Measurements from ENCODE around the gene GPR78. TPM values are rescaled to one million over a fixed set of nuclear protein-coding genes. Genes with fewer than 3 reads are reported as not detected.

GPR78 gene
- total RNA-seq, 1 experiment from 2014 or later: not detected

- in situ Hi-C loops (cut with HindIII; ENCODE audit: low pct_unique_long_range_greater_than_20kb, low sequenced_read_pairs): no loop called here
- DNase-seq (ENCODE audit: low read depth): no peak
These were observed 35.3 kb upstream of the GPR78 start for GRCh38 chr4:8544741-8545438.

- DNase-seq (ENCODE audit: low read depth): no peak
- in situ Hi-C loops (cut with HindIII; ENCODE audit: low pct_unique_long_range_greater_than_20kb, low sequenced_read_pairs): no loop called here
These were observed 34.8 kb upstream of the GPR78 start for GRCh38 chr4:8545439-8545765.

- in situ Hi-C loops (cut with HindIII; ENCODE audit: low pct_unique_long_range_greater_than_20kb, low sequenced_read_pairs): no loop called here
- no peak for DNase-seq (ENCODE audit: low read depth)
These were observed 33.5 kb upstream of the GPR78 start for GRCh38 chr4:8546766-8547107.

- DNase-seq (ENCODE audit: low read depth): peak; percentile 26
- in situ Hi-C loops (cut with HindIII; ENCODE audit: low pct_unique_long_range_greater_than_20kb, low sequenced_read_pairs): no loop called here
These were observed 32.9 kb upstream of the GPR78 start for GRCh38 chr4:8547108-8547911.

GRCh38 chr4:8547912-8548730, 32.1 kb upstream of the GPR78 start:
- in situ Hi-C loops (cut with HindIII; ENCODE audit: low pct_unique_long_range_greater_than_20kb, low sequenced_read_pairs): no loop called here
- DNase-seq (ENCODE audit: low read depth): no peak

- in situ Hi-C loops (cut with HindIII; ENCODE audit: low pct_unique_long_range_greater_than_20kb, low sequenced_read_pairs): no loop called here
- no peak for DNase-seq (ENCODE audit: low read depth)
These were observed 31.4 kb upstream of the GPR78 start for GRCh38 chr4:8548731-8549351.

- in situ Hi-C loops (cut with HindIII; ENCODE audit: low pct_unique_long_range_greater_than_20kb, low sequenced_read_pairs): no loop called here
- no peak for DNase-seq (ENCODE audit: low read depth)
These were observed 30.8 kb upstream of the GPR78 start for GRCh38 chr4:8549352-8549931.

- no peak for DNase-seq (ENCODE audit: low read depth)
- in situ Hi-C loops (cut with HindIII; ENCODE audit: low pct_unique_long_range_greater_than_20kb, low sequenced_read_pairs): no loop called here
These were observed 29.5 kb upstream of the GPR78 start for GRCh38 chr4:8550691-8551090.

GRCh38 chr4:8552024-8552423, 28.2 kb upstream of the GPR78 start:
- no peak for DNase-seq (ENCODE audit: low read depth)
- in situ Hi-C loops (cut with HindIII; ENCODE audit: low pct_unique_long_range_greater_than_20kb, low sequenced_read_pairs): no loop called here

- DNase-seq (ENCODE audit: low read depth): no peak
- in situ Hi-C loops (cut with HindIII; ENCODE audit: low pct_unique_long_range_greater_than_20kb, low sequenced_read_pairs): no loop called here
These were observed 27.5 kb upstream of the GPR78 start for GRCh38 chr4:8552581-8553205.

- DNase-seq (ENCODE audit: low read depth): no peak
- in situ Hi-C loops (cut with HindIII; ENCODE audit: low pct_unique_long_range_greater_than_20kb, low sequenced_read_pairs): no loop called here
These were observed 27.0 kb upstream of the GPR78 start for GRCh38 chr4:8553216-8553615.

- in situ Hi-C loops (cut with HindIII; ENCODE audit: low pct_unique_long_range_greater_than_20kb, low sequenced_read_pairs): no loop called here
- DNase-seq (ENCODE audit: low read depth): no peak
These were observed 26.2 kb upstream of the GPR78 start for GRCh38 chr4:8553991-8554405.

GRCh38 chr4:8554555-8555100, 25.6 kb upstream of the GPR78 start:
- in situ Hi-C loops (cut with HindIII; ENCODE audit: low pct_unique_long_range_greater_than_20kb, low sequenced_read_pairs): no loop called here
- no peak for DNase-seq (ENCODE audit: low read depth)

GRCh38 chr4:8555716-8556115, 24.5 kb upstream of the GPR78 start:
- no peak for DNase-seq (ENCODE audit: low read depth)
- in situ Hi-C loops (cut with HindIII; ENCODE audit: low pct_unique_long_range_greater_than_20kb, low sequenced_read_pairs): no loop called here

GRCh38 chr4:8556341-8557150, 23.6 kb upstream of the GPR78 start:
- in situ Hi-C loops (cut with HindIII; ENCODE audit: low pct_unique_long_range_greater_than_20kb, low sequenced_read_pairs): no loop called here
- DNase-seq (ENCODE audit: low read depth): no peak

GRCh38 chr4:8557151-8558076, 22.8 kb upstream of the GPR78 start:
- in situ Hi-C loops (cut with HindIII; ENCODE audit: low pct_unique_long_range_greater_than_20kb, low sequenced_read_pairs): no loop called here

More at GRCh38 chr4:8557151-8558076, 22.8 kb upstream of the GPR78 start:
- DNase-seq (ENCODE audit: low read depth): no peak
